ENCODE data around the gene IGF2R. TPM values are rescaled to one million over a fixed set of nuclear protein-coding genes. Genes with fewer than 3 reads are reported as not detected.
"Not testable (repeated sequence)": the region's sequence is repeated elsewhere in the genome, so short reads cannot be mapped to it uniquely, and the experiment has no call there.

IGF2R gene
- total RNA-seq, 4 donors from 2014 or later, result 48.8 to 106 (median 92.3) TPM

- WGBS, 2 donors (ENCODE audit: low coverage in 1 of 2), result 75 to 83% methylated on average over 4 to 13 of the region's 13 CpGs
- intact Hi-C loops (cut with DNase I; ENCODE audit: low total_unique reads), result loop anchor here (5.0 kb wide), 1 partner anchor 318 kb away; no protein-coding TSS in a partner anchor
Measured at GRCh38 chr6:160138839-160139419, 170.0 kb downstream of the IGF2R start.

GRCh38 chr6:160139420-160139851 is 170.6 kb downstream of the IGF2R start:
- Histone ChIP-seq H3K9me3 (no peaks in the 10 kb centered on the region), H3K27ac (peak overlapping the region in 3 of 4 donors; percentile 64 to 83 (median 75)), H3K4me1 (peaks cover 17 to 21% (median 19%) of the 10 kb centered on the region in 4 donors), H3K36me3 (no peaks in the 10 kb centered on the region), H3K4me3 (no peak overlapping the region), H3K27me3 (no peaks in the 10 kb centered on the region)
- TF ChIP-seq EP300 (IDR thresholded peaks at IDR 0.05; ENCODE audit: low read depth), result no peak
- no peak for TF ChIP-seq POLR2AphosphoS5 (IDR thresholded peaks at IDR 0.05)
- no peak for TF ChIP-seq CTCF (IDR thresholded peaks at IDR 0.05)
- no peak for TF ChIP-seq POLR2A (IDR thresholded peaks at IDR 0.05)
- no peak for DNase-seq
- in situ Hi-C loops (cut with MboI; ENCODE audit: low pct_ligation_motif_present in 1 of 4, low pct_unique_long_range_greater_than_20kb in 1 of 4, low sequenced_read_pairs in 3 of 4), result no loop called here
- intact Hi-C loops (cut with DNase I; ENCODE audit: low total_unique reads), result loop anchor here (5.0 kb wide), 1 partner anchor 318 kb away; no protein-coding TSS in a partner anchor
- WGBS, 2 donors (ENCODE audit: low coverage in 1 of 2), result 86 to 88% methylated on average over 6 to 12 of the region's 12 CpGs

More at GRCh38 chr6:160138839-160139419, 170.0 kb downstream of the IGF2R start:
- Histone ChIP-seq H3K27ac (peak overlapping the region in 3 of 4 donors; percentile 46 to 75 (median 64)), H3K36me3 (no peaks in the 10 kb centered on the region), H3K27me3 (no peaks in the 10 kb centered on the region), H3K4me1 (peaks cover 17 to 21% (median 19%) of the 10 kb centered on the region in 4 donors), H3K4me3 (no peak overlapping the region), H3K9me3 (no peaks in the 10 kb centered on the region)
- in situ Hi-C loops (cut with MboI; ENCODE audit: low pct_ligation_motif_present in 1 of 4, low pct_unique_long_range_greater_than_20kb in 1 of 4, low sequenced_read_pairs in 3 of 4), result no loop called here
- DNase-seq, result no peak
- TF ChIP-seq EP300 (IDR thresholded peaks at IDR 0.05; ENCODE audit: low read depth), result no peak
- TF ChIP-seq POLR2AphosphoS5 (IDR thresholded peaks at IDR 0.05), result no peak
- no peak for TF ChIP-seq POLR2A (IDR thresholded peaks at IDR 0.05)
- no peak for TF ChIP-seq CTCF (IDR thresholded peaks at IDR 0.05)

- H3K36me3 ChIP-seq; H3K9me3 ChIP-seq; intact Hi-C loops (cut with DNase I; ENCODE audit: low total_unique reads); H3K4me3 ChIP-seq; DNase-seq; H3K27me3 ChIP-seq: not testable (repeated sequence)
- 98% methylated on average over 3 of the region's 3 CpGs; no CpG with 5 or more reads in 1 of the 2 donors for WGBS, 2 donors (ENCODE audit: low coverage in 1 of 2)
- H3K27ac ChIP-seq, result peak overlapping the region; percentile 36 to 83 (median 70)
- in situ Hi-C loops (cut with MboI; ENCODE audit: low pct_ligation_motif_present in 1 of 4, low pct_unique_long_range_greater_than_20kb in 1 of 4, low sequenced_read_pairs in 3 of 4), result loop anchor here in 3 of 4 donors (5.0 to 10.0 kb wide), 2 partner anchors 314 to 317 kb away; no protein-coding TSS in a partner anchor
- H3K4me1 ChIP-seq, result peaks cover 17 to 21% (median 19%) of the 10 kb centered on the region in 4 donors
Measured at GRCh38 chr6:160140493-160140892, 171.6 kb downstream of the IGF2R start.

GRCh38 chr6:160141001-160141726 is 172.3 kb downstream of the IGF2R start:
- intact Hi-C loops (cut with DNase I; ENCODE audit: low total_unique reads), result no loop called here
- no peak for DNase-seq
- WGBS, 2 donors (ENCODE audit: low coverage in 1 of 2), result 21 to 26% methylated on average over 3 to 5 of the region's 5 CpGs

More at GRCh38 chr6:160141001-160141726, 172.3 kb downstream of the IGF2R start:
- TF ChIP-seq POLR2AphosphoS5 (IDR thresholded peaks at IDR 0.05) (no peak), EP300 (IDR thresholded peaks at IDR 0.05; ENCODE audit: low read depth) (no peak), POLR2A (IDR thresholded peaks at IDR 0.05) (no peak), CTCF (IDR thresholded peaks at IDR 0.05) (no peak)
- Histone ChIP-seq H3K27me3 (no peaks in the 10 kb centered on the region), H3K36me3 (no peaks in the 10 kb centered on the region), H3K4me1 (peaks cover 17 to 21% (median 19%) of the 10 kb centered on the region in 4 donors), H3K9me3 (no peaks in the 10 kb centered on the region), H3K4me3 (no peak overlapping the region), H3K27ac (peak overlapping the region; percentile 36 to 83 (median 70))
- in situ Hi-C loops (cut with MboI; ENCODE audit: low pct_ligation_motif_present in 1 of 4, low pct_unique_long_range_greater_than_20kb in 1 of 4, low sequenced_read_pairs in 3 of 4), result loop anchor here in 3 of 4 donors (5.0 to 10.0 kb wide), 2 partner anchors 314 to 316 kb away; no protein-coding TSS in a partner anchor
